HG03558 (cell line): ENCODE data around the gene LRRFIP2.
"Not testable (repeated sequence)": the region's sequence is repeated elsewhere in the genome, so short reads cannot be mapped to it uniquely, and the experiment has no call there.

ENCODE experiments used
- ATAC-seq: cut with Tn5 transposase; IDR thresholded peaks from one replicate; pipeline ENCODE4 v1.9.1; 2021; ENCODE audit warnings: moderate number of reproducible peaks; ENCODE audit not compliant: unreplicated experiment; ENCODE audit errors: extremely low read depth

Gene LRRFIP2

GRCh38 chr3:37123292-37123691, 51.1 kb downstream of the LRRFIP2 start:
- ATAC-seq, result no peak

- ATAC-seq, result not testable (repeated sequence)
These were observed 52.3 kb downstream of the LRRFIP2 start for GRCh38 chr3:37122069-37122468.

GRCh38 chr3:37118163-37118562, 56.2 kb downstream of the LRRFIP2 start:
- ATAC-seq, result no peak

GRCh38 chr3:37117548-37117947, 56.8 kb downstream of the LRRFIP2 start:
- ATAC-seq, result no peak

- ATAC-seq, result no peak
These were observed 57.4 kb downstream of the LRRFIP2 start for GRCh38 chr3:37116998-37117397.

GRCh38 chr3:37115446-37115845, 58.9 kb downstream of the LRRFIP2 start:
- no peak for ATAC-seq

- no peak for ATAC-seq
These were observed 59.9 kb downstream of the LRRFIP2 start for GRCh38 chr3:37114251-37115145.

- no peak for ATAC-seq
These were observed 61.4 kb downstream of the LRRFIP2 start for GRCh38 chr3:37112987-37113386.

GRCh38 chr3:37111199-37111598, 63.2 kb downstream of the LRRFIP2 start:
- ATAC-seq, result no peak

GRCh38 chr3:37107846-37108245, 66.5 kb downstream of the LRRFIP2 start:
- ATAC-seq, result no peak

GRCh38 chr3:37103103-37103808, 71.1 kb downstream of the LRRFIP2 start:
- ATAC-seq, result no peak

GRCh38 chr3:37100411-37100810, 74.0 kb downstream of the LRRFIP2 start:
- ATAC-seq, result no peak

GRCh38 chr3:37099469-37099868, 74.9 kb downstream of the LRRFIP2 start:
- ATAC-seq, result no peak

- ATAC-seq, result no peak
These were observed 75.5 kb downstream of the LRRFIP2 start for GRCh38 chr3:37098884-37099283.

- no peak for ATAC-seq
These were observed 76.6 kb downstream of the LRRFIP2 start for GRCh38 chr3:37097776-37098175.

- no peak for ATAC-seq
These were observed 77.4 kb downstream of the LRRFIP2 start for GRCh38 chr3:37096975-37097374.

GRCh38 chr3:37096288-37096687, 78.1 kb downstream of the LRRFIP2 start:
- no peak for ATAC-seq

GRCh38 chr3:37094636-37095035, 79.7 kb downstream of the LRRFIP2 start:
- ATAC-seq, result no peak

- ATAC-seq, result no peak
These were observed 80.9 kb downstream of the LRRFIP2 start for GRCh38 chr3:37093481-37093880.

GRCh38 chr3:37092484-37092883, 81.9 kb downstream of the LRRFIP2 start:
- ATAC-seq, result no peak

- no peak for ATAC-seq
These were observed 86.5 kb downstream of the LRRFIP2 start for GRCh38 chr3:37087870-37088269.
